DMS79 (cell line): ENCODE measurements around the gene PLXNA2.

ENCODE experiments used
- DNase-seq: peaks from one replicate; lab custom pipeline; 2025; lab: John Stamatoyannopoulos, UW

PLXNA2 gene

GRCh38 chr1:208161005-208161404 is 83.2 kb downstream of the PLXNA2 start:
- DNase-seq = no peak

GRCh38 chr1:208160259-208160819 is 83.8 kb downstream of the PLXNA2 start:
- DNase-seq = no peak

GRCh38 chr1:208159555-208160258 is 84.5 kb downstream of the PLXNA2 start:
- no peak for DNase-seq

- DNase-seq = no peak
Measured at GRCh38 chr1:208158640-208159554, 85.3 kb downstream of the PLXNA2 start.

GRCh38 chr1:208157769-208158168 is 86.4 kb downstream of the PLXNA2 start:
- no peak for DNase-seq

- DNase-seq = no peak
Measured at GRCh38 chr1:208156741-208157140, 87.4 kb downstream of the PLXNA2 start.

GRCh38 chr1:208156310-208156709 is 87.9 kb downstream of the PLXNA2 start:
- DNase-seq = no peak

GRCh38 chr1:208154679-208155642 is 89.2 kb downstream of the PLXNA2 start:
- peak; percentile 87 for DNase-seq

GRCh38 chr1:208154040-208154439 is 90.1 kb downstream of the PLXNA2 start:
- peak; percentile 79 for DNase-seq

GRCh38 chr1:208153386-208153785 is 90.8 kb downstream of the PLXNA2 start:
- peak; percentile 95 for DNase-seq

- DNase-seq = no peak
Measured at GRCh38 chr1:208151728-208152598, 92.2 kb downstream of the PLXNA2 start.

- no peak for DNase-seq
Measured at GRCh38 chr1:208150833-208151458, 93.2 kb downstream of the PLXNA2 start.

- DNase-seq = no peak
Measured at GRCh38 chr1:208149776-208150514, 94.2 kb downstream of the PLXNA2 start.

GRCh38 chr1:208149213-208149612 is 95.0 kb downstream of the PLXNA2 start:
- DNase-seq = no peak

- no peak for DNase-seq
Measured at GRCh38 chr1:208148380-208148779, 95.8 kb downstream of the PLXNA2 start.

- DNase-seq = no peak
Measured at GRCh38 chr1:208146650-208147049, 97.5 kb downstream of the PLXNA2 start.

- no peak for DNase-seq
Measured at GRCh38 chr1:208145167-208145566, 99.0 kb downstream of the PLXNA2 start.

- no peak for DNase-seq
Measured at GRCh38 chr1:208142590-208143382, 101.4 kb downstream of the PLXNA2 start.
